Tibial artery (tissue), 4 donors: ENCODE data around the gene TLX3.
A peak's percentile ranks its signal among the peaks of the same experiment; 100 is the strongest.

Experiments
- DNase-seq, 2 donors: peaks; one replicate each; pipeline ENCODE4 v3.0.0-alpha.2; 2019
- H3K27ac ChIP-seq, 2 donors: fragments of 200-600 bp; sonication (generic) in 1 of 2; 1 replicate in 1 of 2; 2 replicates in 1 of 2; pipeline ENCODE4 v1.5.1; 2018 to 2019; ENCODE audit warnings: mild to moderate bottlenecking in 1 of 2
- H3K27me3 ChIP-seq, 2 donors: fragments of 200-600 bp; sonication (generic) in 1 of 2; one replicate each; pipeline versions ENCODE4 v1.5.1 to v1.6.0; 2016 to 2019
- H3K36me3 ChIP-seq, 3 donors: fragments of 200-600 bp; sonication (generic) in 2 of 3; one replicate each; pipeline ENCODE4 v1.5.1; 2016 to 2019; ENCODE audit warnings: mild to moderate bottlenecking in 2 of 3
- H3K4me1 ChIP-seq, 4 donors: fragments of 200-600 bp; sonication (generic) in 2 of 4; 1 replicate in 3 of 4; 2 replicates in 1 of 4; pipeline ENCODE4 v1.5.1; 2016 to 2019
- H3K4me3 ChIP-seq, 2 donors: fragments of 200-600 bp; sonication (generic) in 1 of 2; 1 replicate in 1 of 2; 2 replicates in 1 of 2; pipeline ENCODE4 v1.5.1; 2018 to 2019; ENCODE audit warnings: mild to moderate bottlenecking in 2 of 2
- H3K9me3 ChIP-seq, 3 donors: fragments of 200-600 bp; sonication (generic) in 1 of 3; one replicate each; pipeline ENCODE4 v1.5.1; 2016 to 2019
- CTCF ChIP-seq, 2 experiments: fragments of 200-600 bp in 1 of 2; fragments of 450-650 bp in 1 of 2; IDR thresholded peaks; one replicate each; pipeline ENCODE4 v1.5.1; 2017 to 2019; ENCODE audit warnings: antibody characterized with exemption in 2 of 2, mild to moderate bottlenecking in 1 of 2, moderate library complexity in 1 of 2
- intact Hi-C: fragments of 100-400 bp; cut with DNase I; formaldehyde crosslinking; loops from one replicate; pipeline ENCODE4 v1.15.0; 2023; ENCODE audit warnings: low total_unique reads

The TLX3 gene

GRCh38 chr5:171315386-171315891, 6.4 kb downstream of the TLX3 start:
- Histone ChIP-seq H3K36me3 (no peaks in the 10 kb centered on the region), H3K9me3 (no peaks in the 10 kb centered on the region), H3K4me1 (peaks cover 0 to 57% (median 52%) of the 10 kb centered on the region in 4 donors), H3K27ac (no peak overlapping the region), H3K27me3 (peaks cover 0 to 100% of the 10 kb centered on the region in 2 donors), H3K4me3 (peak overlapping the region; percentile 22 to 45)
- intact Hi-C loops: no loop called here
- TF ChIP-seq CTCF (IDR thresholded peaks at IDR 0.05): no peak
- DNase-seq: peak in 1 of 2 donors; percentile 53

GRCh38 chr5:171315925-171316257, 6.8 kb downstream of the TLX3 start:
- H3K9me3 ChIP-seq: no peaks in the 10 kb centered on the region
- H3K4me1 ChIP-seq: peaks cover 0 to 54% (median 48%) of the 10 kb centered on the region in 4 donors
- H3K27me3 ChIP-seq: peaks cover 0 to 100% of the 10 kb centered on the region in 2 donors
- no peak for TF ChIP-seq CTCF (IDR thresholded peaks at IDR 0.05)
- intact Hi-C loops: no loop called here
- no peak overlapping the region for H3K27ac ChIP-seq
- no peaks in the 10 kb centered on the region for H3K36me3 ChIP-seq
- peak overlapping the region; percentile 8 to 45 for H3K4me3 ChIP-seq
- DNase-seq: peak in 1 of 2 donors; percentile 51

GRCh38 chr5:171316258-171317121, 7.4 kb downstream of the TLX3 start:
- no peak for TF ChIP-seq CTCF (IDR thresholded peaks at IDR 0.05)
- Histone ChIP-seq H3K9me3 (no peaks in the 10 kb centered on the region), H3K27me3 (peaks cover 0 to 100% of the 10 kb centered on the region in 2 donors), H3K36me3 (no peaks in the 10 kb centered on the region), H3K4me3 (peak overlapping the region; percentile 8 to 45), H3K4me1 (peaks cover 0 to 48% (median 42%) of the 10 kb centered on the region in 4 donors), H3K27ac (no peak overlapping the region)
- peak in 1 of 2 donors; percentile 56 for DNase-seq
- intact Hi-C loops: no loop called here

- TF ChIP-seq CTCF (IDR thresholded peaks at IDR 0.05): no peak
- intact Hi-C loops: no loop called here
- DNase-seq: peak in 1 of 2 donors; percentile 16
- no peaks in the 10 kb centered on the region for H3K9me3 ChIP-seq
- peaks cover 0 to 41% (median 35%) of the 10 kb centered on the region in 4 donors for H3K4me1 ChIP-seq
- no peak overlapping the region for H3K27ac ChIP-seq
- no peak overlapping the region for H3K4me3 ChIP-seq
- H3K27me3 ChIP-seq: peaks cover 0 to 100% of the 10 kb centered on the region in 2 donors
- H3K36me3 ChIP-seq: no peaks in the 10 kb centered on the region
Observed at GRCh38 chr5:171317230-171317629, 8.2 kb downstream of the TLX3 start.

- H3K27me3 ChIP-seq: peaks cover 0 to 98% of the 10 kb centered on the region in 2 donors
Observed at GRCh38 chr5:171318026-171318425, 9.0 kb downstream of the TLX3 start.

More at GRCh38 chr5:171318026-171318425, 9.0 kb downstream of the TLX3 start:
- H3K9me3 ChIP-seq: no peaks in the 10 kb centered on the region
- no peak overlapping the region for H3K27ac ChIP-seq
- intact Hi-C loops: no loop called here
- H3K36me3 ChIP-seq: no peaks in the 10 kb centered on the region
- no peak overlapping the region for H3K4me3 ChIP-seq
- no peak for DNase-seq
- peaks cover 0 to 33% (median 28%) of the 10 kb centered on the region in 4 donors for H3K4me1 ChIP-seq
- TF ChIP-seq CTCF (IDR thresholded peaks at IDR 0.05): no peak
